Measurements from ENCODE around the gene MORN1. TPM values are rescaled to one million over a fixed set of nuclear protein-coding genes. Genes with fewer than 3 reads are reported as not detected.
A peak's percentile ranks its signal among the peaks of the same experiment; 100 is the strongest.

MORN1 gene
- polyA plus RNA-seq, 3 donors = 3.1 to 5.3 (median 3.2) TPM

DNA sequence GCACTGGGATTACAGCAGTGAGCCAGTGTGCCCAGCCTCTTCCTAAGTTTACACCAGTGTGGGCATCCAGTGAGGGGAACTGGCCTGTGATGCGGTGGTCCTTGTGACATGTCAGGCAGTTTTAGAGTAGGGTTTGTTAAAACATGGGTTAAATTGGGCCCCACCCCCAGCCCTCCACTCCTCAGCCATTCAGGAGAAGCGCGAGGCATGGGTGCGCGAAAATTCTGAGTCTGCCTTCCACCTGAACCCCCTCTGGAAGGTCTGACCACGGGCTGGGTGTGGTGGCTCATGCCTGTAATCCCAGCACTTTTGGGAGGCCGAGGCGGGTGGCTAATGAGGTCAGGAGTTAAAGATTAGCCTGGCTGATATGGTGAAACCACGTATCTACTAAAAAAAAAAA lies 111.5 kb downstream of the MORN1 start:
- 57 to 58% (median 57%) methylated on average over 9 of the region's 9 CpGs for WGBS, 3 donors
- peak overlapping the region; percentile 34 for H3K27ac ChIP-seq (ENCODE audit: low read depth, low read length)

DNA sequence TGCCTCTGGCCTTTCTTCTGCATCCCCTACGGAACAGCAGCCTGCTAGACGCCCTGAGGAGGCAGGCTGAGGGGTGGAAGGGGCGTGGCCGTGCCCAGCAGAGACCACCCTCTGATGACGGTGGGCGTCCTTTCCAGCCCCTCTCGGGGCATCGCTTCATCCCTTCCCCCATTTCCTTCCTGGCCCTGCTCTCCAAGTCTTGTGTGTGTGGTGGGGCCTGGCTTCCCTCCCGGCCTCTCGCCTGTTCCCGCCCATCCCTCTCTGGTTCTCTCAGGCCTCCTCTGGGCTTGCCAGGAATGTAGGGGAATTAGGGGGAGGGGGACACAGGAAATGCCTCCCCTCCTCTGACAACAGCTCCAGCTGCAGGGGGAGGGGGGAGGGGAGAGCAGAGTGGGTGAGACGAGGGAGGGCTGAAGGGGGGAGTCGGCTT lies 112.1 kb downstream of the MORN1 start:
- peak overlapping the region; percentile 11 for H3K27ac ChIP-seq (ENCODE audit: low read depth, low read length)
- WGBS, 3 donors = 5 to 50% (median 9%) methylated on average over 11 to 13 of the region's 13 CpGs

- WGBS, 3 donors = 50 to 71% (median 52%) methylated on average over 16 of the region's 16 CpGs
These were observed 112.7 kb downstream of the MORN1 start for GRCh38 chr1:2278591-2279209.

DNA sequence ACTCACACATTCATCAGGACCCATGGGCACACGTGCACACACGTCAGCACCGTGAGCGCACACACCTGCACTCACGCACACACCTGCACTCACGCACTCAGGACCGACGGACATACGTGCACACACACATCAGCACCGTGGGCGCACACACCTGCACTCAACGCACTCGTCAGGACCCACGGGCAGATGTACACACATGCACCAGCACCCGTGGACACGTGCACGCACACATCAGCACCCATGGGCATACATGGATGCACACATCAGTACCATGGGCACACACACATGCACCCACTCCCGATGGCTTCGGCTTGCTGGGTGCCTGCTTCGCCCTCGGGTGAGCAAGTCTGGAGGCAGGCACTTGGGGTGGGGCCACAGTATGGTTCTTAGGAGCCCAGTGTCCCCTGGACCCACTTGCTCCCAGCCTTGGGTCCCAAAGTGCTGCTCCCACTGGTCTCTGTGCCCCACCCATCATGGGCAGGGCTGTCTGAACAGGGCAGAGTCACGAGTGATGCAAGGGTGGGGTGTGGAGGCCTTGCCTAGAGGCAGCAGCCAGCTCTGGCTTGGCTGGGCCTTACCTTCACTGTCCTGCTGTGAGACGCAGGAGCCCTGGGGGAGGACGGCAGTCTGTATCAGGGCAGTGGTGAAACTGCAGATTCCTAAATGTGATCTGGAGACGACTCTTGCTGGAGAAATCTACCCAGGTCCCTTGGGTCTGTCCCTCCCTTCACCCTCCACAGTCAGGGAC lies 113.4 kb downstream of the MORN1 start:
- 87 to 94% (median 88%) methylated on average over 25 of the region's 25 CpGs for WGBS, 3 donors
- H3K27ac ChIP-seq (ENCODE audit: low read depth, low read length) = no peak overlapping the region

More at GRCh38 chr1:2278591-2279209, 112.7 kb downstream of the MORN1 start:
- H3K27ac ChIP-seq (ENCODE audit: low read depth, low read length) = no peak overlapping the region

GRCh38 chr1:2276803-2277580 lies 114.4 kb downstream of the MORN1 start:
- no peak overlapping the region for H3K27ac ChIP-seq (ENCODE audit: low read depth, low read length)
- 68 to 88% (median 71%) methylated on average over 12 of the region's 12 CpGs for WGBS, 3 donors

- WGBS, 3 donors = 38 to 41% (median 41%) methylated on average over 14 of the region's 14 CpGs
- no peak overlapping the region for H3K27ac ChIP-seq (ENCODE audit: low read depth, low read length)
These were observed 115.4 kb downstream of the MORN1 start for GRCh38 chr1:2275796-2276536.

DNA sequence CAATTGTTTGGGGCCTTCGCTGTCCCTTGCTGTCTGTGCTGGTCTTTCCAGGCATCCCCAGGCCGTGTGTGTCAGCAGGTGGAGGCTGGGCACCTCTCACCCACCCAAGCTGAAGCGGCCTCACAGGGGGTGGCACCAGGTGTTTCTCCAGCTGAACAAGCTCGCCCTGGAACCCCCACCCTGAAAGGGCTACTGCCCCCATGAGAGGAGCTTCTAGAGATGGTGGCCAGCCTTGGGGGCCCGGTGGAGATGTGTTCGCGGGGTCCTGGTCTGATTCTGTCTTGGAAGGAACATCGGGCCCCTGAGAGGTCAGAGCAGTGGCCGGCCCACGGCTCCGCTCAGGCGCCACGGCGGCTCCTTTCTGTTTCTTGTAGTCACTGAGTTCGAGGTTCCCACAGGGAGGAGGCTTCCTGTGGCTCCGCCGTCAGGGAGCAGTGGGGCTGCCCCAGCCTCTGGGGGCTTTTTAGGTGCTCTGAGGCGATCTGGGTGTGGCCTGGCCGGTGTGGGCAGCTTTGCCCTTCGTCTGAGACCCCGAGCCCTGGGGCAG lies 116.4 kb downstream of the MORN1 start:
- no peak overlapping the region for H3K27ac ChIP-seq (ENCODE audit: low read depth, low read length)
- 59 to 89% (median 67%) methylated on average over 20 to 21 of the region's 21 CpGs for WGBS, 3 donors

GRCh38 chr1:2274231-2274928 lies 117.0 kb downstream of the MORN1 start:
- 67 to 82% (median 77%) methylated on average over 21 to 24 of the region's 24 CpGs for WGBS, 3 donors
- H3K27ac ChIP-seq (ENCODE audit: low read depth, low read length) = no peak overlapping the region

GRCh38 chr1:2273401-2274090 lies 117.8 kb downstream of the MORN1 start:
- 81 to 87% (median 82%) methylated on average over 28 to 29 of the region's 29 CpGs for WGBS, 3 donors
- no peak overlapping the region for H3K27ac ChIP-seq (ENCODE audit: low read depth, low read length)

GRCh38 chr1:2272686-2273400 lies 118.5 kb downstream of the MORN1 start:
- H3K27ac ChIP-seq (ENCODE audit: low read depth, low read length) = no peak overlapping the region
- 68 to 77% (median 70%) methylated on average over 28 of the region's 28 CpGs for WGBS, 3 donors

GRCh38 chr1:2271841-2272655 lies 119.3 kb downstream of the MORN1 start:
- H3K27ac ChIP-seq (ENCODE audit: low read depth, low read length) = no peak overlapping the region
- WGBS, 3 donors = 56 to 68% (median 57%) methylated on average over 23 of the region's 23 CpGs

Other genes with a start within 250 kb of the MORN1 start
- 10 to 100 TPM; 30.4 to 69.3 (median 62.6) TPM for gene FAAP20, start 196.8 kb downstream of the MORN1 start, polyA plus RNA-seq
- 10 to 100 TPM in 2 of 3 donors, 1 to 10 TPM in 1; 9.5 to 69.2 (median 36.3) TPM for gene SKI, start 163.2 kb downstream of the MORN1 start, polyA plus RNA-seq
- gene RER1, start 287 bp upstream of the MORN1 start, polyA plus RNA-seq = 10 to 100 TPM; 54.8 to 89.2 (median 59.0) TPM
- gene PEX10, start 21.0 kb upstream of the MORN1 start, polyA plus RNA-seq = 10 to 100 TPM; 13.8 to 30.2 (median 18.8) TPM
- gene PLCH2, start 84.7 kb upstream of the MORN1 start, polyA plus RNA-seq = 1 to 10 TPM in 1 of 3 donors, under 1 TPM in 2; 0.45 to 2.2 (median 0.62) TPM
- 10 to 100 TPM in 2 of 3 donors, 1 to 10 TPM in 1; 8.9 to 14.5 (median 10.8) TPM for gene PANK4, start 135.0 kb upstream of the MORN1 start, polyA plus RNA-seq
- under 1 TPM in 2 of 3 donors, not detected in 1; 0.10 to 0.15 TPM for gene HES5, start 138.7 kb upstream of the MORN1 start, polyA plus RNA-seq
- 10 to 100 TPM; 21.8 to 92.2 (median 46.4) TPM for gene TNFRSF14, start 164.8 kb upstream of the MORN1 start, polyA plus RNA-seq
- 1 to 10 TPM; 6.5 to 9.8 (median 8.5) TPM for gene PRXL2B, start 195.2 kb upstream of the MORN1 start, polyA plus RNA-seq
- gene MMEL1, start 241.5 kb upstream of the MORN1 start, polyA plus RNA-seq = 1 to 10 TPM; 3.0 to 7.0 (median 3.8) TPM